Uterus (tissue), 4 donors: Measurements from ENCODE around the gene NEFH. TPM values are rescaled to one million over a fixed set of nuclear protein-coding genes. Genes with fewer than 3 reads are reported as not detected.

Source experiments
- DNase-seq, 2 donors: peaks; one replicate each; pipeline ENCODE4 v3.0.0-alpha.2; 2019 to 2020
- H3K27ac ChIP-seq, 2 donors: fragments of 200-600 bp; sonication (generic); 1 replicate in 1 of 2; 2 replicates in 1 of 2; pipeline ENCODE4 v1.5.1; 2016 to 2018
- H3K27me3 ChIP-seq, 2 donors: fragments of 200-600 bp; sonication (generic); one replicate each; pipeline ENCODE4 v1.5.1; 2018 to 2019; ENCODE audit warnings: control low read depth in 1 of 2
- H3K36me3 ChIP-seq, 2 donors: fragments of 200-600 bp; sonication (generic); one replicate each; pipeline ENCODE4 v1.5.1; 2019; ENCODE audit warnings: control low read depth in 1 of 2
- H3K4me1 ChIP-seq, 2 donors: fragments of 200-600 bp; sonication (generic); one replicate each; pipeline ENCODE4 v1.5.1; 2018 to 2019; ENCODE audit warnings: control low read depth in 1 of 2
- H3K4me3 ChIP-seq, 2 donors: fragments of 200-600 bp; sonication (generic); 1 replicate in 1 of 2; 2 replicates in 1 of 2; pipeline ENCODE4 v1.5.1; 2018 to 2019; ENCODE audit warnings: mild to moderate bottlenecking in 1 of 2
- H3K9me3 ChIP-seq, 2 donors: fragments of 200-600 bp; sonication (generic); one replicate each; pipeline ENCODE4 v1.5.1; 2019; ENCODE audit warnings: control low read depth in 1 of 2
- POLR2A ChIP-seq, 2 donors: fragments of 450-650 bp; IDR thresholded peaks; one replicate each; pipeline ENCODE4 v1.6.1; 2016; ENCODE audit warnings: antibody characterized with exemption in 2 of 2, mild to moderate bottlenecking in 1 of 2, moderate library complexity in 1 of 2
- intact Hi-C: fragments of 100-400 bp; cut with DNase I; formaldehyde crosslinking; loops from one replicate; pipeline ENCODE4 v1.15.1; 2023; ENCODE audit warnings: low total_unique reads
- total RNA-seq, 4 donors: library from RNA; depleted of rRNA in 3 of 4; stranded (reverse); fragments of >200 nt in 3 of 4; gene quantifications; one replicate each; pipeline versions ENCODE4 v1.1.0 to v1.2.4, GENCODE V29; 2014 to 2023
- TF ChIP-seq, protein P1 (sequence below), 4 experiments: fragments of 200-600 bp in 2 of 4; fragments of 450-650 bp in 2 of 4; sonication (generic) in 2 of 4; IDR thresholded peaks; one replicate each; pipeline ENCODE4 v1.5.1; 2016 to 2019; ENCODE audit warnings: antibody characterized with exemption in 4 of 4, mild to moderate bottlenecking in 2 of 4, moderate library complexity in 1 of 4
- donor health status: DM: yes; HTN: yes; CAD: no.

The NEFH gene
- total RNA-seq, 4 donors from 2014 or later, result 0.46 to 1.9 TPM; not detected in 2

- no peak overlapping the region for H3K27ac ChIP-seq
- H3K36me3 ChIP-seq, result no peaks in the 10 kb centered on the region
Measured at GRCh38 chr22:29531419-29531818, 51.4 kb downstream of the NEFH start.

GRCh38 chr22:29536411-29536810 is 56.4 kb downstream of the NEFH start:
- TF ChIP-seq POLR2A (IDR thresholded peaks at IDR 0.05), result no peak
- TF ChIP-seq, protein P1, sequence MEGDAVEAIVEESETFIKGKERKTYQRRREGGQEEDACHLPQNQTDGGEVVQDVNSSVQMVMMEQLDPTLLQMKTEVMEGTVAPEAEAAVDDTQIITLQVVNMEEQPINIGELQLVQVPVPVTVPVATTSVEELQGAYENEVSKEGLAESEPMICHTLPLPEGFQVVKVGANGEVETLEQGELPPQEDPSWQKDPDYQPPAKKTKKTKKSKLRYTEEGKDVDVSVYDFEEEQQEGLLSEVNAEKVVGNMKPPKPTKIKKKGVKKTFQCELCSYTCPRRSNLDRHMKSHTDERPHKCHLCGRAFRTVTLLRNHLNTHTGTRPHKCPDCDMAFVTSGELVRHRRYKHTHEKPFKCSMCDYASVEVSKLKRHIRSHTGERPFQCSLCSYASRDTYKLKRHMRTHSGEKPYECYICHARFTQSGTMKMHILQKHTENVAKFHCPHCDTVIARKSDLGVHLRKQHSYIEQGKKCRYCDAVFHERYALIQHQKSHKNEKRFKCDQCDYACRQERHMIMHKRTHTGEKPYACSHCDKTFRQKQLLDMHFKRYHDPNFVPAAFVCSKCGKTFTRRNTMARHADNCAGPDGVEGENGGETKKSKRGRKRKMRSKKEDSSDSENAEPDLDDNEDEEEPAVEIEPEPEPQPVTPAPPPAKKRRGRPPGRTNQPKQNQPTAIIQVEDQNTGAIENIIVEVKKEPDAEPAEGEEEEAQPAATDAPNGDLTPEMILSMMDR (IDR thresholded peaks at IDR 0.05), result no peak
- H3K9me3 ChIP-seq, result no peaks in the 10 kb centered on the region
- H3K27me3 ChIP-seq, result no peaks in the 10 kb centered on the region
- DNase-seq, result no peak
- H3K4me3 ChIP-seq, result no peak overlapping the region
- intact Hi-C loops, result no loop called here
- H3K27ac ChIP-seq, result no peak overlapping the region
- no peaks in the 10 kb centered on the region for H3K4me1 ChIP-seq
- H3K36me3 ChIP-seq, result no peaks in the 10 kb centered on the region

More at GRCh38 chr22:29531419-29531818, 51.4 kb downstream of the NEFH start:
- Histone ChIP-seq H3K4me3 (no peak overlapping the region), H3K27me3 (no peaks in the 10 kb centered on the region), H3K9me3 (no peaks in the 10 kb centered on the region), H3K4me1 (no peaks in the 10 kb centered on the region)
- no peak for DNase-seq
- no peak for TF ChIP-seq POLR2A (IDR thresholded peaks at IDR 0.05)
- TF ChIP-seq, protein P1 (IDR thresholded peaks at IDR 0.05), result no peak
- intact Hi-C loops, result no loop called here

DNA sequence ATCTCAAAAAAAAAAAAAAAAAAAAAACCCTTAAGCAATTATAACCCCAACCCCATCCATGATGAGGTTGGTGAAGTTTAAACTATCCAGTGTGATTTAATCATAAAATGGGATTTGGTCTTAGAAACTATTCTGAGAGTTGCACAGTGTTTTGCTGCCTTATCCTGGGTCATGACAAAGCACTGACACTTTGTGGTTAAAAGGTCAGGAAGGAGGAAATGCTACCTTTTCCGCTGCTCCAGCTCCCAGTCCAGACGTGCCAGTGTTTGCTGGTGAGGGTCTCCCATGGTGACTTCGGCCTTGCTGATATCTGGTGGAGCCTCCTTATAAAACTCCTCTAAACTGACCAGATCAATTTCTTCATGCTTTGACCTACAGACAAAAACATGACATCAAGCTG is 59.1 kb downstream of the NEFH start:
- Histone ChIP-seq H3K4me1 (no peaks in the 10 kb centered on the region), H3K4me3 (no peak overlapping the region), H3K36me3 (no peaks in the 10 kb centered on the region), H3K27me3 (no peaks in the 10 kb centered on the region), H3K27ac (no peak overlapping the region), H3K9me3 (no peaks in the 10 kb centered on the region)
- DNase-seq, result no peak
- intact Hi-C loops, result no loop called here
- TF ChIP-seq POLR2A (IDR thresholded peaks at IDR 0.05), result no peak
- TF ChIP-seq, protein P1 (IDR thresholded peaks at IDR 0.05), result no peak

Other genes with a start within 250 kb of the NEFH start
- 10 to 100 TPM in 3 of 4 donors, 1 to 10 TPM in 1; 6.5 to 46.6 (median 26.1) TPM for gene RHBDD3, start 212.2 kb upstream of the NEFH start, total RNA-seq
- gene EWSR1, start 211.9 kb upstream of the NEFH start, total RNA-seq, result 100 to 1,000 TPM; 120 to 221 (median 137) TPM
- 10 to 100 TPM in 2 of 4 donors, 1 to 10 TPM in 2; 2.4 to 29.6 (median 11.9) TPM for gene GAS2L1, start 173.6 kb upstream of the NEFH start, total RNA-seq
- 1 to 10 TPM in 1 of 4 donors, under 1 TPM in 2, not detected in 1; 0.35 to 3.2 (median 0.79) TPM for gene RASL10A, start 164.5 kb upstream of the NEFH start, total RNA-seq
- gene AP1B1, start 91.6 kb upstream of the NEFH start, total RNA-seq, result 10 to 100 TPM; 32.3 to 49.6 (median 36.6) TPM
- not detected for gene RFPL1, start 41.6 kb upstream of the NEFH start, total RNA-seq
- 10 to 100 TPM in 3 of 4 donors, 1 to 10 TPM in 1; 8.5 to 59.1 (median 48.7) TPM for gene THOC5, start 73.5 kb downstream of the NEFH start, total RNA-seq
- 10 to 100 TPM in 2 of 4 donors, 1 to 10 TPM in 2; 1.2 to 36.2 (median 15.5) TPM for gene NIPSNAP1, start 100.9 kb downstream of the NEFH start, total RNA-seq
- gene NF2, start 123.4 kb downstream of the NEFH start, total RNA-seq, result 10 to 100 TPM; 17.7 to 52.9 (median 33.8) TPM
- gene CABP7, start 239.8 kb downstream of the NEFH start, total RNA-seq, result under 1 TPM in 1 of 4 donors, not detected in 3; 0.14 TPM